A549 (cell line): ENCODE results near the gene AFMID. TPM values are rescaled to one million over a fixed set of nuclear protein-coding genes. Genes with fewer than 3 reads are reported as not detected.
A peak's percentile ranks its signal among the peaks of the same experiment; 100 is the strongest.

Source experiments
- ATAC-seq, 2 experiments: fragments of 200-7000 bp in 1 of 2; fragments of >200 bp in 1 of 2; cut with Nextera tagmentation in 1 of 2; cut with Tn5 transposase in 1 of 2; 3 replicates each; pipeline versions ENCODE4 v1.8.0 to v1.9.1; 2018 to 2020; ENCODE audit warnings: mild to moderate bottlenecking in 1 of 2, moderate library complexity in 1 of 2
- CTCF ChIA-PET: fragments of 300-600 bp; sonication (Branson Sonifier 250); formaldehyde crosslinking; extraction: SDS; loops from one replicate; lab custom pipeline; 2021; ENCODE audit warnings: antibody characterized with exemption, inconsistent platforms; lab: Yijun Ruan, JAX
- POLR2A ChIA-PET: fragments of 350-600 bp; formaldehyde crosslinking; extraction: SDS; loops from one replicate; lab custom pipeline; 2021; ENCODE audit warnings: antibody characterized with exemption, inconsistent platforms; lab: Yijun Ruan, JAX
- DNase-seq, 2 experiments: peaks; one replicate each; pipeline versions ENCODE4 v3.0.0 to v3.0.0-alpha.2; 2011 to 2016; ENCODE audit warnings: low read depth in 1 of 2, low spot score in 1 of 2
- FAIRE-seq: peaks from 2 replicates; lab custom pipeline; 2011; peaks lifted over from hg19 to GRCh38; lab: Jason Lieb, UNC
- H3K27ac ChIP-seq, 2 experiments: fragments of >200 bp; sonication (Bioruptor Twin); formaldehyde crosslinking; 3 replicates each; pipeline ENCODE4 v1.5.1; 2016 to 2017
- H3K4me1 ChIP-seq: fragments of >200 bp; sonication (Bioruptor Twin); formaldehyde crosslinking; 3 replicates; pipeline ENCODE4 v1.6.1; 2016
- H3K4me2 ChIP-seq: fragments of >200 bp; sonication (Bioruptor Twin); formaldehyde crosslinking; 3 replicates; pipeline ENCODE4 v1.6.1; 2016
- H3K4me3 ChIP-seq: fragments of >200 bp; sonication (Bioruptor Twin); formaldehyde crosslinking; 3 replicates; pipeline ENCODE4 v1.5.1; 2016
- H3K9me3 ChIP-seq: fragments of >200 bp; sonication (Bioruptor Twin); formaldehyde crosslinking; 3 replicates; pipeline ENCODE4 v1.6.1; 2016
- FOSB ChIP-seq: fragments of 250-450 bp; sonication (Bioruptor Pico); IDR thresholded peaks from 2 replicates; pipeline ENCODE4 v1.5.0; 2020; ENCODE audit warnings: mild to moderate bottlenecking, moderate library complexity
- FOSL2 ChIP-seq, 2 experiments: fragments of 450-650 bp in 1 of 2; fragments of >200 bp in 1 of 2; sonication (Bioruptor Twin) in 1 of 2; formaldehyde crosslinking; IDR thresholded peaks; 2 replicates each; pipeline versions ENCODE4 v1.5.0 to v1.6.1; 2016 to 2020; ENCODE audit warnings: mild to moderate bottlenecking in 1 of 2, moderate library complexity in 1 of 2
- HOXA7 ChIP-seq: fragments of 250-450 bp; sonication (Bioruptor Pico); IDR thresholded peaks from 2 replicates; pipeline ENCODE4 v1.5.0; 2020; ENCODE audit warnings: mild to moderate bottlenecking, moderate library complexity
- MAFK ChIP-seq: fragments of 450-650 bp; IDR thresholded peaks from 2 replicates; pipeline ENCODE4 v1.6.1; 2014; ENCODE audit not compliant: partially characterized antibody
- NPAS2 ChIP-seq: fragments of 250-450 bp; sonication (Bioruptor Pico); IDR thresholded peaks from 2 replicates; pipeline ENCODE4 v1.8.0; 2022; ENCODE audit warnings: mild to moderate bottlenecking, moderate library complexity, borderline replicate concordance
- POLR2A ChIP-seq: IDR thresholded peaks from 2 replicates; pipeline ENCODE4 v1.6.1; 2012; ENCODE audit warnings: mild to moderate bottlenecking, low read length
- POLR2AphosphoS2 ChIP-seq: conservative IDR thresholded peaks from 2 replicates; pipeline ENCODE4 v1.6.1; 2012; ENCODE audit warnings: low read length, improper control_type of control experiment, inconsistent platforms
- RARB ChIP-seq: fragments of 250-450 bp; sonication (Bioruptor Pico); IDR thresholded peaks from 2 replicates; pipeline ENCODE4 v1.8.0; 2021; ENCODE audit warnings: mild to moderate bottlenecking, moderate library complexity
- SMC3 ChIP-seq: fragments of >200 bp; sonication (Bioruptor Twin); formaldehyde crosslinking; IDR thresholded peaks from 3 replicates; pipeline ENCODE4 v1.6.1; 2018; ENCODE audit warnings: inconsistent platforms
- WGBS: methylation state at CpG from one replicate; pipeline ENCODE4 v1.1.6; 2017; ENCODE audit errors: missing lambda C conversion rate; 5-methylcytosine and 5-hydroxymethylcytosine counted together
- polyA plus RNA-seq, 4 experiments: library from polyadenylated mRNA; depleted of rRNA in 3 of 4; stranded (reverse); fragments of >200 nt; fragmentation: RNase III in 1 of 4; extraction: RNeasy Plus Mini Kit Qiagen cat#74134 plus additional on column Dnase treatment in 1 of 4; gene quantifications; 2 replicates in 3 of 4; 3 replicates in 1 of 4; pipeline ENCODE4 v1.2.3, GENCODE V29; 2011 to 2017
- TF ChIP-seq, protein P1 (sequence below): IDR thresholded peaks from 2 replicates; pipeline ENCODE4 v1.6.1; 2012; ENCODE audit warnings: low read depth, borderline replicate concordance
- TF ChIP-seq, protein P2 (sequence below): fragments of 250-450 bp; sonication (Bioruptor Pico); IDR thresholded peaks from 2 replicates; pipeline ENCODE4 v1.5.0; 2021; ENCODE audit warnings: mild to moderate bottlenecking, moderate library complexity, borderline replicate concordance

The AFMID gene
- polyA plus RNA-seq, 2 of the 4 experiments (the other 2 are of a cell fraction), result 33.4 to 43.4 TPM

GRCh38 chr17:78224231-78225087, 37.3 kb downstream of the AFMID start:
- H3K4me1 ChIP-seq, result no peaks in the 10 kb centered on the region
- ChIA-PET POLR2A (no interaction called here), CTCF (interaction anchor here (1.3 to 17.1 kb wide), 3 partner anchors 28 to 197 kb away, joined by 3 to 150 read pairs (median 4); no protein-coding TSS in a partner anchor)
- no peak overlapping the region for H3K4me3 ChIP-seq
- TF ChIP-seq SMC3, result no peak
- no peak for TF ChIP-seq POLR2A
- TF ChIP-seq HOXA7 (CRISPR knock-in tag), result no peak
- no peak for TF ChIP-seq FOSL2 (IDR thresholded peaks at IDR 0.05)
- TF ChIP-seq FOSL2 (CRISPR knock-in tag; IDR thresholded peaks at IDR 0.05), result no peak
- TF ChIP-seq RARB (CRISPR knock-in tag), result no peak
- ATAC-seq (no peak), FAIRE-seq (no peak), DNase-seq (no peak)
- no peaks in the 10 kb centered on the region for H3K9me3 ChIP-seq
- H3K4me2 ChIP-seq, result no peak overlapping the region
- 90% methylated on average over 27 of the region's 27 CpGs for WGBS
- no peak overlapping the region for H3K27ac ChIP-seq

GRCh38 chr17:78225088-78225865, 38.1 kb downstream of the AFMID start:
- no peak for ATAC-seq
- no peak for TF ChIP-seq NPAS2 (CRISPR knock-in tag)
- TF ChIP-seq FOSB (CRISPR knock-in tag), result peak; percentile 26; the same call in 1 of the 2 replicates
- TF ChIP-seq, protein P1, sequence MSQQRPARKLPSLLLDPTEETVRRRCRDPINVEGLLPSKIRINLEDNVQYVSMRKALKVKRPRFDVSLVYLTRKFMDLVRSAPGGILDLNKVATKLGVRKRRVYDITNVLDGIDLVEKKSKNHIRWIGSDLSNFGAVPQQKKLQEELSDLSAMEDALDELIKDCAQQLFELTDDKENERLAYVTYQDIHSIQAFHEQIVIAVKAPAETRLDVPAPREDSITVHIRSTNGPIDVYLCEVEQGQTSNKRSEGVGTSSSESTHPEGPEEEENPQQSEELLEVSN, result 0 out of 2 replicates have a peak, but pooled peaks have one; percentile 24
- 0 out of 2 replicates have a peak, but pooled peaks have one; percentile 34 for TF ChIP-seq RARB (CRISPR knock-in tag)
- TF ChIP-seq POLR2AphosphoS2, result peak; percentile 30

DNA sequence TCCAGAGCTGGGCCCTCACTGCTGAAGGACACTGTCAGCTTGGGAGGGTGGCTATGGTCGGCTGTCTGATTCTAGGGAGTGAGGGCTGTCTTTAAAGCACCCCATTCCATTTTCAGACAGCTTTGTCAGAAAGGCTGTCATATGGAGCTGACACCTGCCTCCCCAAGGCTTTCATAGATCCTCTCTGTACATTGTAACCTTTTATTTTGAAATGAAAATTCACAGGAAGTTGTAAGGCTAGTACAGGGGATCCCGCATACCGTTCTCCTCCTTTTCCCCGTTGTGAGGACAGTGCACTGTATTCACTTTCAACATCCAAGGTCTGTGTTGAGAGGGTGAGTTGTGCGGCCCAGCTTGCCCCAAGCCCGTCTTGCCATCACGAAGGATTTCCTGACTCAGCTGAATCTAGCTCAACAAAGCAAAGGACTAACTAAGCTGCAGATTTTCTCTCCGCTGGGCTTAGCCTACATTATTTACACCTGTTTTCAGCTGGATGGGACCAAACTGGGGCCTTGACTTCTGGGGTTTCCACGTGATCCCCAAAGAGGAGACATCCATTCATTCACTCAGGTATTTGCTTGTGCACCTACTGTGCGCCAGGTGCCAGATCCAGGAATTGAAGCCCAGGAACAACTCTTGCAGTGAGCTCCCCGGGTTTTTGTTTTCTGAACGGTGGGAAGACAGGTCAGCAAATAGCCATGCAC, 39.0 kb downstream of the AFMID start:
- TF ChIP-seq SMC3, result no peak
- peak; percentile 91 for TF ChIP-seq MAFK
- Histone ChIP-seq H3K4me2 (no peak overlapping the region), H3K9me3 (no peaks in the 10 kb centered on the region), H3K4me3 (no peak overlapping the region), H3K27ac (no peak overlapping the region), H3K4me1 (no peaks in the 10 kb centered on the region)
- DNase-seq (no peak), ATAC-seq (peak; percentile 22 to 31; a peak in 3 of 6 replicates), FAIRE-seq (no peak)
- ChIA-PET CTCF (interaction anchor here (1.0 to 17.1 kb wide), 9 partner anchors 20 to 482 kb away, joined by 3 to 150 read pairs (median 4); partner anchors contain the start of gene TK1), POLR2A (no interaction called here)
- WGBS, result 77% methylated on average over 12 of the region's 12 CpGs

More at GRCh38 chr17:78225088-78225865, 38.1 kb downstream of the AFMID start:
- Histone ChIP-seq H3K4me3 (no peak overlapping the region), H3K27ac (no peak overlapping the region), H3K4me1 (no peaks in the 10 kb centered on the region), H3K9me3 (no peaks in the 10 kb centered on the region), H3K4me2 (no peak overlapping the region)
- WGBS, result 93% methylated on average over 16 of the region's 16 CpGs
- ChIA-PET CTCF (interaction anchor here (0.6 to 17.1 kb wide), 6 partner anchors 27 to 196 kb away, joined by 3 to 150 read pairs (median 4); no protein-coding TSS in a partner anchor), POLR2A (no interaction called here)
- FAIRE-seq, result no peak
- no peak for DNase-seq

- ChIA-PET POLR2A (no interaction called here), CTCF (interaction anchor here (1.0 to 17.1 kb wide), 7 partner anchors 21 to 481 kb away, joined by 3 to 150 read pairs (median 4); partner anchors contain the start of gene TK1)
- H3K27ac ChIP-seq, result no peak overlapping the region
- H3K4me2 ChIP-seq, result no peak overlapping the region
- H3K4me1 ChIP-seq, result no peaks in the 10 kb centered on the region; the same call in 2 of the 3 replicates
- H3K4me3 ChIP-seq, result no peak overlapping the region
- WGBS, result 72% methylated on average over 20 of the region's 20 CpGs
- ATAC-seq (peak in 1 of 2 experiments; percentile 14; a peak in 3 of 6 replicates), FAIRE-seq (no peak), DNase-seq (no peak)
- H3K9me3 ChIP-seq, result no peaks in the 10 kb centered on the region
- TF ChIP-seq, protein P2, sequence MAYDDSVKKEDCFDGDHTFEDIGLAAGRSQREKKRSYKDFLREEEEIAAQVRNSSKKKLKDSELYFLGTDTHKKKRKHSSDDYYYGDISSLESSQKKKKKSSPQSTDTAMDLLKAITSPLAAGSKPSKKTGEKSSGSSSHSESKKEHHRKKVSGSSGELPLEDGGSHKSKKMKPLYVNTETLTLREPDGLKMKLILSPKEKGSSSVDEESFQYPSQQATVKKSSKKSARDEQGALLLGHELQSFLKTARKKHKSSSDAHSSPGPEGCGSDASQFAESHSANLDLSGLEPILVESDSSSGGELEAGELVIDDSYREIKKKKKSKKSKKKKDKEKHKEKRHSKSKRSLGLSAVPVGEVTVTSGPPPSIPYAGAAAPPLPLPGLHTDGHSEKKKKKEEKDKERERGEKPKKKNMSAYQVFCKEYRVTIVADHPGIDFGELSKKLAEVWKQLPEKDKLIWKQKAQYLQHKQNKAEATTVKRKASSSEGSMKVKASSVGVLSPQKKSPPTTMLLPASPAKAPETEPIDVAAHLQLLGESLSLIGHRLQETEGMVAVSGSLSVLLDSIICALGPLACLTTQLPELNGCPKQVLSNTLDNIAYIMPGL (CRISPR knock-in tag), result no peak
- TF ChIP-seq, protein P1, result no peak
- no peak for TF ChIP-seq NPAS2 (CRISPR knock-in tag)
Measured at GRCh38 chr17:78226759-78227454, 39.7 kb downstream of the AFMID start.
